ENCODE data around the gene DGKZ. TPM values are rescaled to one million over a fixed set of nuclear protein-coding genes. Genes with fewer than 3 reads are reported as not detected.
A peak's percentile ranks its signal among the peaks of the same experiment; 100 is the strongest.

DGKZ gene
- total and polyA plus RNA-seq, 4 donors = 15.8 to 61.1 (median 34.8) TPM

- no peaks in the 10 kb centered on the region for H3K27me3 ChIP-seq (ENCODE audit: control insufficient read depth in 1 of 2, insufficient read depth in 2 of 2, low read length in 1 of 2)
- no peak overlapping the region for H3K27ac ChIP-seq (ENCODE audit: low read depth in 1 of 2, low read length in 2 of 2)
- no peaks in the 10 kb centered on the region for H3K9me3 ChIP-seq (ENCODE audit: control insufficient read depth, low read length)
- H3K36me3 ChIP-seq (ENCODE audit: control insufficient read depth in 1 of 2, insufficient read depth in 2 of 2, low read length in 1 of 2) = no peaks in the 10 kb centered on the region
- DNase-seq = no peak
- no peak for ATAC-seq (ENCODE audit: low FRiP score)
- intact Hi-C loops (cut with DNase I) = no loop called here
- no peak overlapping the region for H3K4me3 ChIP-seq (ENCODE audit: low read length in 2 of 2)
- WGBS, 2 donors = 81 to 87% methylated on average over 18 of the region's 18 CpGs
- peaks cover 0 to 2% of the 10 kb centered on the region in 2 donors for H3K4me1 ChIP-seq (ENCODE audit: control insufficient read depth in 1 of 2, insufficient read depth in 2 of 2, low read length in 2 of 2)
These were observed 1.5 kb downstream of the DGKZ start for GRCh38 chr11:46348566-46349401.

- no peaks in the 10 kb centered on the region for H3K9me3 ChIP-seq (ENCODE audit: control insufficient read depth, low read length)
- no peaks in the 10 kb centered on the region for H3K27me3 ChIP-seq (ENCODE audit: control insufficient read depth in 1 of 2, insufficient read depth in 2 of 2, low read length in 1 of 2)
- no peaks in the 10 kb centered on the region for H3K36me3 ChIP-seq (ENCODE audit: control insufficient read depth in 1 of 2, insufficient read depth in 2 of 2, low read length in 1 of 2)
- no peak overlapping the region for H3K4me3 ChIP-seq (ENCODE audit: low read length in 2 of 2)
- peaks cover 0 to 2% of the 10 kb centered on the region in 2 donors for H3K4me1 ChIP-seq (ENCODE audit: control insufficient read depth in 1 of 2, insufficient read depth in 2 of 2, low read length in 2 of 2)
- DNase-seq (no peak), ATAC-seq (ENCODE audit: low FRiP score) (no peak)
- 59% methylated on average over 3 of the region's 3 CpGs for WGBS, 2 donors
- no peak overlapping the region for H3K27ac ChIP-seq (ENCODE audit: low read depth in 1 of 2, low read length in 2 of 2)
- intact Hi-C loops (cut with DNase I) = no loop called here
These were observed 3.4 kb downstream of the DGKZ start for GRCh38 chr11:46350695-46351094.

- Histone ChIP-seq H3K36me3 (ENCODE audit: control insufficient read depth in 1 of 2, insufficient read depth in 2 of 2, low read length in 1 of 2) (no peaks in the 10 kb centered on the region), H3K27me3 (ENCODE audit: control insufficient read depth in 1 of 2, insufficient read depth in 2 of 2, low read length in 1 of 2) (no peaks in the 10 kb centered on the region), H3K4me3 (ENCODE audit: low read length in 2 of 2) (no peak overlapping the region), H3K9me3 (ENCODE audit: control insufficient read depth, low read length) (no peaks in the 10 kb centered on the region), H3K27ac (ENCODE audit: low read depth in 1 of 2, low read length in 2 of 2) (no peak overlapping the region), H3K4me1 (ENCODE audit: control insufficient read depth in 1 of 2, insufficient read depth in 2 of 2, low read length in 2 of 2) (peaks cover 0 to 2% of the 10 kb centered on the region in 2 donors)
- DNase-seq (peak in 1 of 2 donors; percentile 54), ATAC-seq (ENCODE audit: low FRiP score) (no peak)
- 86 to 89% methylated on average over 8 of the region's 8 CpGs for WGBS, 2 donors
- intact Hi-C loops (cut with DNase I) = no loop called here
These were observed 3.9 kb downstream of the DGKZ start for GRCh38 chr11:46351148-46351547.

GRCh38 chr11:46351606-46352005, 4.3 kb downstream of the DGKZ start:
- DNase-seq (no peak), ATAC-seq (ENCODE audit: low FRiP score) (no peak)
- peaks cover 0 to 2% of the 10 kb centered on the region in 2 donors for H3K4me1 ChIP-seq (ENCODE audit: control insufficient read depth in 1 of 2, insufficient read depth in 2 of 2, low read length in 2 of 2)
- no peak overlapping the region for H3K4me3 ChIP-seq (ENCODE audit: low read length in 2 of 2)
- no peak overlapping the region for H3K27ac ChIP-seq (ENCODE audit: low read depth in 1 of 2, low read length in 2 of 2)
- no peaks in the 10 kb centered on the region for H3K27me3 ChIP-seq (ENCODE audit: control insufficient read depth in 1 of 2, insufficient read depth in 2 of 2, low read length in 1 of 2)
- intact Hi-C loops (cut with DNase I) = no loop called here
- H3K36me3 ChIP-seq (ENCODE audit: control insufficient read depth in 1 of 2, insufficient read depth in 2 of 2, low read length in 1 of 2) = no peaks in the 10 kb centered on the region
- H3K9me3 ChIP-seq (ENCODE audit: control insufficient read depth, low read length) = no peaks in the 10 kb centered on the region
- 57 to 60% methylated on average over 5 of the region's 5 CpGs for WGBS, 2 donors

GRCh38 chr11:46352063-46352841, 5.0 kb downstream of the DGKZ start:
- 64 to 65% methylated on average over 31 to 33 of the region's 33 CpGs for WGBS, 2 donors
- no peak overlapping the region for H3K27ac ChIP-seq (ENCODE audit: low read depth in 1 of 2, low read length in 2 of 2)
- intact Hi-C loops (cut with DNase I) = no loop called here
- no peaks in the 10 kb centered on the region for H3K9me3 ChIP-seq (ENCODE audit: control insufficient read depth, low read length)
- peaks cover 0 to 2% of the 10 kb centered on the region in 2 donors for H3K4me1 ChIP-seq (ENCODE audit: control insufficient read depth in 1 of 2, insufficient read depth in 2 of 2, low read length in 2 of 2)
- DNase-seq = peak in 1 of 2 donors; percentile 69
- no peak overlapping the region for H3K4me3 ChIP-seq (ENCODE audit: low read length in 2 of 2)
- ATAC-seq (ENCODE audit: low FRiP score) = no peak
- no peaks in the 10 kb centered on the region for H3K27me3 ChIP-seq (ENCODE audit: control insufficient read depth in 1 of 2, insufficient read depth in 2 of 2, low read length in 1 of 2)
- no peaks in the 10 kb centered on the region for H3K36me3 ChIP-seq (ENCODE audit: control insufficient read depth in 1 of 2, insufficient read depth in 2 of 2, low read length in 1 of 2)

- Histone ChIP-seq H3K36me3 (ENCODE audit: control insufficient read depth in 1 of 2, insufficient read depth in 2 of 2, low read length in 1 of 2) (no peaks in the 10 kb centered on the region), H3K9me3 (ENCODE audit: control insufficient read depth, low read length) (no peaks in the 10 kb centered on the region), H3K4me1 (ENCODE audit: control insufficient read depth in 1 of 2, insufficient read depth in 2 of 2, low read length in 2 of 2) (no peaks in the 10 kb centered on the region), H3K27ac (ENCODE audit: low read depth in 1 of 2, low read length in 2 of 2) (no peak overlapping the region), H3K27me3 (ENCODE audit: control insufficient read depth in 1 of 2, insufficient read depth in 2 of 2, low read length in 1 of 2) (no peaks in the 10 kb centered on the region), H3K4me3 (ENCODE audit: low read length in 2 of 2) (no peak overlapping the region)
- intact Hi-C loops (cut with DNase I) = no loop called here
- 62 to 63% methylated on average over 7 to 9 of the region's 9 CpGs for WGBS, 2 donors
- no peak for DNase-seq
- no peak for ATAC-seq (ENCODE audit: low FRiP score)
These were observed 6.4 kb downstream of the DGKZ start for GRCh38 chr11:46353698-46354097.

GRCh38 chr11:46356924-46357482, 9.7 kb downstream of the DGKZ start:
- no peak for ATAC-seq (ENCODE audit: low FRiP score)
- no peak for DNase-seq
- no peaks in the 10 kb centered on the region for H3K9me3 ChIP-seq (ENCODE audit: control insufficient read depth, low read length)
- H3K27ac ChIP-seq (ENCODE audit: low read depth in 1 of 2, low read length in 2 of 2) = no peak overlapping the region
- intact Hi-C loops (cut with DNase I) = no loop called here
- no peak overlapping the region for H3K4me3 ChIP-seq (ENCODE audit: low read length in 2 of 2)
- H3K36me3 ChIP-seq (ENCODE audit: control insufficient read depth in 1 of 2, insufficient read depth in 2 of 2, low read length in 1 of 2) = no peaks in the 10 kb centered on the region
- H3K4me1 ChIP-seq (ENCODE audit: control insufficient read depth in 1 of 2, insufficient read depth in 2 of 2, low read length in 2 of 2) = no peaks in the 10 kb centered on the region
- H3K27me3 ChIP-seq (ENCODE audit: control insufficient read depth in 1 of 2, insufficient read depth in 2 of 2, low read length in 1 of 2) = no peaks in the 10 kb centered on the region
- whole genome bisulfite sequencing, 2 donors = 86 to 89% methylated on average over 7 of the region's 7 CpGs

GRCh38 chr11:46357483-46357936, 10.2 kb downstream of the DGKZ start:
- intact Hi-C loops (cut with DNase I) = no loop called here
- 84 to 88% methylated on average over 11 of the region's 11 CpGs for WGBS, 2 donors
- H3K27ac ChIP-seq (ENCODE audit: low read depth in 1 of 2, low read length in 2 of 2) = no peak overlapping the region
- H3K4me1 ChIP-seq (ENCODE audit: control insufficient read depth in 1 of 2, insufficient read depth in 2 of 2, low read length in 2 of 2) = no peaks in the 10 kb centered on the region
- ATAC-seq (ENCODE audit: low FRiP score) (no peak), DNase-seq (no peak)
- no peaks in the 10 kb centered on the region for H3K27me3 ChIP-seq (ENCODE audit: control insufficient read depth in 1 of 2, insufficient read depth in 2 of 2, low read length in 1 of 2)
- no peaks in the 10 kb centered on the region for H3K9me3 ChIP-seq (ENCODE audit: control insufficient read depth, low read length)
- no peak overlapping the region for H3K4me3 ChIP-seq (ENCODE audit: low read length in 2 of 2)
- H3K36me3 ChIP-seq (ENCODE audit: control insufficient read depth in 1 of 2, insufficient read depth in 2 of 2, low read length in 1 of 2) = no peaks in the 10 kb centered on the region
